Measurements from ENCODE around the gene DISP3.

Gene DISP3

GRCh38 chr1:11563560-11564069, 84.7 kb downstream of the DISP3 start:
- DNase-seq (no peak), ATAC-seq (ENCODE audit: insufficient read depth, low read depth) (no peak)
- Histone ChIP-seq H2AFZ (ENCODE audit: low read depth, low read length) (no peak overlapping the region), H3K4me1 (ENCODE audit: insufficient read depth, low read length) (no peaks in the 10 kb centered on the region), H3K36me3 (ENCODE audit: insufficient read depth, low read length) (no peaks in the 10 kb centered on the region), H3K27ac (ENCODE audit: low read length) (no peak overlapping the region), H3K9me3 (ENCODE audit: insufficient read depth, low read length, severe bottlenecking) (no peaks in the 10 kb centered on the region), H3K27me3 (ENCODE audit: insufficient read depth, low read length, poor library complexity) (no peaks in the 10 kb centered on the region), H3K4me3 (ENCODE audit: low read depth in 1 of 2, low read length in 2 of 2) (no peak overlapping the region), H3K79me2 (ENCODE audit: insufficient read depth, low read length) (no peaks in the 10 kb centered on the region), H3K4me2 (ENCODE audit: insufficient read depth, low read length) (no peak overlapping the region), H4K20me1 (ENCODE audit: insufficient read depth, low read length) (peaks cover 13% of the 10 kb centered on the region), H3K9ac (ENCODE audit: low read depth, low read length) (no peak overlapping the region)
- TF ChIP-seq EZH2 (IDR thresholded peaks at IDR 0.05; ENCODE audit: borderline replicate concordance, low read depth, low read length, severe bottlenecking) (no peak), CTCF (IDR thresholded peaks at IDR 0.05; ENCODE audit: borderline replicate concordance, extremely low read depth, low read length, poor library complexity, severe bottlenecking) (no peak)

GRCh38 chr1:11564237-11564636, 85.3 kb downstream of the DISP3 start:
- Histone ChIP-seq H3K9ac (ENCODE audit: low read depth, low read length) (no peak overlapping the region), H3K9me3 (ENCODE audit: insufficient read depth, low read length, severe bottlenecking) (no peaks in the 10 kb centered on the region), H3K27ac (ENCODE audit: low read length) (no peak overlapping the region), H4K20me1 (ENCODE audit: insufficient read depth, low read length) (peaks cover 8% of the 10 kb centered on the region), H3K4me3 (ENCODE audit: low read depth in 1 of 2, low read length in 2 of 2) (no peak overlapping the region), H2AFZ (ENCODE audit: low read depth, low read length) (no peak overlapping the region), H3K4me2 (ENCODE audit: insufficient read depth, low read length) (no peak overlapping the region), H3K4me1 (ENCODE audit: insufficient read depth, low read length) (no peaks in the 10 kb centered on the region), H3K79me2 (ENCODE audit: insufficient read depth, low read length) (no peaks in the 10 kb centered on the region), H3K27me3 (ENCODE audit: insufficient read depth, low read length, poor library complexity) (no peaks in the 10 kb centered on the region), H3K36me3 (ENCODE audit: insufficient read depth, low read length) (no peaks in the 10 kb centered on the region)
- DNase-seq (no peak), ATAC-seq (ENCODE audit: insufficient read depth, low read depth) (no peak)
- TF ChIP-seq EZH2 (IDR thresholded peaks at IDR 0.05; ENCODE audit: borderline replicate concordance, low read depth, low read length, severe bottlenecking) = no peak
- TF ChIP-seq CTCF (IDR thresholded peaks at IDR 0.05; ENCODE audit: borderline replicate concordance, extremely low read depth, low read length, poor library complexity, severe bottlenecking) = no peak

- 0 out of 2 replicates have a peak, but pooled peaks cover under 1% of the 10 kb centered on the region for H4K20me1 ChIP-seq (ENCODE audit: insufficient read depth, low read length)
- H3K4me3 ChIP-seq (ENCODE audit: low read depth in 1 of 2, low read length in 2 of 2) = no peak overlapping the region
- no peaks in the 10 kb centered on the region for H3K27me3 ChIP-seq (ENCODE audit: insufficient read depth, low read length, poor library complexity)
- H3K27ac ChIP-seq (ENCODE audit: low read length) = no peak overlapping the region
- H3K4me1 ChIP-seq (ENCODE audit: insufficient read depth, low read length) = no peaks in the 10 kb centered on the region
- no peak for ATAC-seq (ENCODE audit: insufficient read depth, low read depth)
- H3K9ac ChIP-seq (ENCODE audit: low read depth, low read length) = no peak overlapping the region
- no peaks in the 10 kb centered on the region for H3K79me2 ChIP-seq (ENCODE audit: insufficient read depth, low read length)
- H3K4me2 ChIP-seq (ENCODE audit: insufficient read depth, low read length) = no peak overlapping the region
- H2AFZ ChIP-seq (ENCODE audit: low read depth, low read length) = no peak overlapping the region
- DNase-seq = no peak
- TF ChIP-seq EZH2 (IDR thresholded peaks at IDR 0.05; ENCODE audit: borderline replicate concordance, low read depth, low read length, severe bottlenecking) (no peak), CTCF (IDR thresholded peaks at IDR 0.05; ENCODE audit: borderline replicate concordance, extremely low read depth, low read length, poor library complexity, severe bottlenecking) (no peak)
- H3K9me3 ChIP-seq (ENCODE audit: insufficient read depth, low read length, severe bottlenecking) = no peaks in the 10 kb centered on the region
- no peaks in the 10 kb centered on the region for H3K36me3 ChIP-seq (ENCODE audit: insufficient read depth, low read length)
Measured at GRCh38 chr1:11566042-11566850, 87.3 kb downstream of the DISP3 start.

Measured in DND-41 (cell line).